OCI-LY1 (cell line): ENCODE measurements around the gene TPSB2.
"Not testable (repeated sequence)": the region's sequence is repeated elsewhere in the genome, so short reads cannot be mapped to it uniquely, and the experiment has no call there.

Experiments used
- H2AFZ ChIP-seq: fragments of 200-600 bp; sonication (generic), shearing (Covaris generic); 2 replicates; pipeline ENCODE4 v1.6.0; 2014; ENCODE audit warnings: antibody characterized with exemption, mild to moderate bottlenecking, low read length
- H3F3A ChIP-seq: fragments of 200-600 bp; sonication (generic), shearing (Covaris generic); 2 replicates; pipeline ENCODE4 v1.6.0; 2014; ENCODE audit warnings: mild to moderate bottlenecking, antibody characterized with exemption, low read length, moderate library complexity; ENCODE audit not compliant: insufficient read depth
- H3K27ac ChIP-seq: fragments of 200-600 bp; sonication (generic); 2 replicates; pipeline ENCODE4 v1.5.1; 2014; ENCODE audit warnings: low read length, mixed run types, mild to moderate bottlenecking, low read depth; ENCODE audit not compliant: poor library complexity, severe bottlenecking
- H3K27me3 ChIP-seq: fragments of 200-600 bp; sonication (generic); 2 replicates; pipeline ENCODE4 v1.6.0; 2014; ENCODE audit warnings: antibody characterized with exemption, mild to moderate bottlenecking, low read length, moderate library complexity; ENCODE audit not compliant: insufficient read depth
- H3K36me3 ChIP-seq: fragments of 200-600 bp; sonication (generic); 2 replicates; pipeline ENCODE4 v1.6.1; 2014; ENCODE audit warnings: mild to moderate bottlenecking, antibody characterized with exemption, low read length, moderate library complexity, mixed read lengths; ENCODE audit not compliant: insufficient read depth
- H3K4me1 ChIP-seq: fragments of 200-600 bp; sonication (generic); 2 replicates; pipeline ENCODE4 v1.5.1; 2014; ENCODE audit warnings: mild to moderate bottlenecking, low read length, moderate library complexity; ENCODE audit not compliant: insufficient read depth, severe bottlenecking
- H3K4me2 ChIP-seq: fragments of 200-600 bp; sonication (generic), shearing (Covaris generic); 2 replicates; pipeline ENCODE4 v1.6.1; 2014; ENCODE audit warnings: low read length
- H3K4me3 ChIP-seq: fragments of 200-600 bp; sonication (generic); 2 replicates; pipeline ENCODE4 v1.5.1; 2014; ENCODE audit warnings: low read length, low read depth, mild to moderate bottlenecking, mixed read lengths; ENCODE audit not compliant: poor library complexity, severe bottlenecking
- H3K79me2 ChIP-seq: fragments of 200-600 bp; shearing (Covaris generic); 2 replicates; pipeline ENCODE4 v1.6.1; 2016; ENCODE audit warnings: mixed run types, low read length, mixed read lengths; ENCODE audit not compliant: insufficient read depth
- H3K9ac ChIP-seq: fragments of 200-600 bp; sonication (generic), shearing (Covaris generic); 2 replicates; pipeline ENCODE4 v1.6.1; 2014; ENCODE audit warnings: mild to moderate bottlenecking, low read length, mixed read lengths
- H3K9me2 ChIP-seq: fragments of 200-600 bp; sonication (generic), shearing (Covaris generic); 2 replicates; pipeline ENCODE4 v1.6.1; 2014; ENCODE audit warnings: low read depth, mild to moderate bottlenecking, low read length, mixed read lengths
- H3K9me3 ChIP-seq: fragments of 200-600 bp; shearing (Covaris generic); 2 replicates; pipeline ENCODE4 v1.6.1; 2014; ENCODE audit warnings: low read length, mixed read lengths
- H4K20me1 ChIP-seq: fragments of 200-600 bp; sonication (generic), shearing (Covaris generic); 2 replicates; pipeline ENCODE4 v1.6.0; 2016; ENCODE audit warnings: mild to moderate bottlenecking, low read length; ENCODE audit not compliant: insufficient read depth
- CTCF ChIP-seq: fragments of 200-600 bp; sonication (generic), shearing (Covaris generic); IDR thresholded peaks from 2 replicates; pipeline ENCODE4 v1.5.1; 2017; ENCODE audit warnings: mild to moderate bottlenecking, antibody characterized with exemption, low read length, moderate library complexity, mixed read lengths
- EZH2 ChIP-seq: fragments of 200-600 bp; sonication (generic), shearing (Covaris generic); IDR thresholded peaks from 2 replicates; pipeline ENCODE4 v1.8.0; 2017; ENCODE audit warnings: borderline replicate concordance, mixed run types, mild to moderate bottlenecking, antibody characterized with exemption, low read length, moderate library complexity, mixed read lengths

The TPSB2 gene

GRCh38 chr16:1247903-1248537 lies 18.0 kb upstream of the TPSB2 start:
- H3K79me2 ChIP-seq, H3K27me3 ChIP-seq, H3K4me3 ChIP-seq, H3K27ac ChIP-seq, H3K36me3 ChIP-seq, H3K9ac ChIP-seq, H4K20me1 ChIP-seq, H3K9me2 ChIP-seq, H3F3A ChIP-seq, H3K4me1 ChIP-seq, H3K9me3 ChIP-seq, H2AFZ ChIP-seq, H3K4me2 ChIP-seq: not testable (repeated sequence)

- no peaks in the 10 kb centered on the region for H3F3A ChIP-seq
- H3K4me1 ChIP-seq = no peaks in the 10 kb centered on the region
- no peaks in the 10 kb centered on the region for H4K20me1 ChIP-seq
- H2AFZ ChIP-seq = no peak overlapping the region
- no peaks in the 10 kb centered on the region for H3K9me3 ChIP-seq
- no peak overlapping the region for H3K9ac ChIP-seq
- no peak overlapping the region for H3K4me3 ChIP-seq
- no peak overlapping the region for H3K27ac ChIP-seq
- no peaks in the 10 kb centered on the region for H3K9me2 ChIP-seq
- no peaks in the 10 kb centered on the region; the same call in 1 of the 2 replicates for H3K27me3 ChIP-seq
- H3K36me3 ChIP-seq = no peaks in the 10 kb centered on the region
- no peak for TF ChIP-seq CTCF
- TF ChIP-seq EZH2 = no peak
- H3K79me2 ChIP-seq = no peaks in the 10 kb centered on the region
- H3K4me2 ChIP-seq = no peak overlapping the region
Measured at GRCh38 chr16:1245452-1246020, 15.6 kb upstream of the TPSB2 start.

GRCh38 chr16:1244881-1245280 lies 14.9 kb upstream of the TPSB2 start:
- no peak overlapping the region for H2AFZ ChIP-seq
- H3K79me2 ChIP-seq = no peaks in the 10 kb centered on the region
- H3K36me3 ChIP-seq = no peaks in the 10 kb centered on the region
- H3K9me3 ChIP-seq = no peaks in the 10 kb centered on the region
- no peak overlapping the region for H3K4me3 ChIP-seq
- H3K27me3 ChIP-seq = no peaks in the 10 kb centered on the region; the same call in 1 of the 2 replicates
- H3K9me2 ChIP-seq = no peaks in the 10 kb centered on the region
- no peak overlapping the region for H3K27ac ChIP-seq
- no peak for TF ChIP-seq CTCF
- TF ChIP-seq EZH2 = no peak
- no peak overlapping the region for H3K9ac ChIP-seq
- no peaks in the 10 kb centered on the region for H4K20me1 ChIP-seq
- H3F3A ChIP-seq = no peaks in the 10 kb centered on the region
- H3K4me1 ChIP-seq = no peaks in the 10 kb centered on the region
- H3K4me2 ChIP-seq = no peak overlapping the region

- H3F3A ChIP-seq, H3K4me1 ChIP-seq, H3K36me3 ChIP-seq, H4K20me1 ChIP-seq, H3K27me3 ChIP-seq, H3K79me2 ChIP-seq, H3K9me3 ChIP-seq, H3K27ac ChIP-seq, H3K4me3 ChIP-seq, H3K9me2 ChIP-seq, H3K4me2 ChIP-seq, H2AFZ ChIP-seq, H3K9ac ChIP-seq: not testable (repeated sequence)
Measured at GRCh38 chr16:1243907-1244850, 14.2 kb upstream of the TPSB2 start.

GRCh38 chr16:1243363-1243762 lies 13.4 kb upstream of the TPSB2 start:
- not testable (repeated sequence) for H4K20me1 ChIP-seq, H3K27me3 ChIP-seq, H3F3A ChIP-seq, H2AFZ ChIP-seq, H3K9ac ChIP-seq, H3K79me2 ChIP-seq, H3K9me3 ChIP-seq, H3K4me3 ChIP-seq, H3K9me2 ChIP-seq, H3K27ac ChIP-seq, H3K4me2 ChIP-seq, H3K4me1 ChIP-seq, H3K36me3 ChIP-seq
